A549 (cell line): Measurements from ENCODE around the gene SLC22A16. TPM values are rescaled to one million over a fixed set of nuclear protein-coding genes. Genes with fewer than 3 reads are reported as not detected.
"Not testable (repeated sequence)": the region's sequence is repeated elsewhere in the genome, so short reads cannot be mapped to it uniquely, and the experiment has no call there.

ENCODE experiments used
- ATAC-seq, 2 experiments: fragments of 200-7000 bp in 1 of 2; fragments of >200 bp in 1 of 2; cut with Nextera tagmentation in 1 of 2; cut with Tn5 transposase in 1 of 2; 3 replicates each; pipeline versions ENCODE4 v1.8.0 to v1.9.1; 2018 to 2020; ENCODE audit warnings: mild to moderate bottlenecking in 1 of 2, moderate library complexity in 1 of 2
- CTCF ChIA-PET: fragments of 300-600 bp; sonication (Branson Sonifier 250); formaldehyde crosslinking; extraction: SDS; loops from one replicate; lab custom pipeline; 2021; ENCODE audit warnings: antibody characterized with exemption, inconsistent platforms; lab: Yijun Ruan, JAX
- POLR2A ChIA-PET: fragments of 350-600 bp; formaldehyde crosslinking; extraction: SDS; loops from one replicate; lab custom pipeline; 2021; ENCODE audit warnings: antibody characterized with exemption, inconsistent platforms; lab: Yijun Ruan, JAX
- DNase-seq, 2 experiments: peaks; one replicate each; pipeline versions ENCODE4 v3.0.0 to v3.0.0-alpha.2; 2011 to 2016; ENCODE audit warnings: low read depth in 1 of 2, low spot score in 1 of 2
- FAIRE-seq: peaks from 2 replicates; lab custom pipeline; 2011; peaks lifted over from hg19 to GRCh38; lab: Jason Lieb, UNC
- H3K27ac ChIP-seq, 2 experiments: fragments of >200 bp; sonication (Bioruptor Twin); formaldehyde crosslinking; 3 replicates each; pipeline ENCODE4 v1.5.1; 2016 to 2017
- H3K4me1 ChIP-seq: fragments of >200 bp; sonication (Bioruptor Twin); formaldehyde crosslinking; 3 replicates; pipeline ENCODE4 v1.6.1; 2016
- H3K4me2 ChIP-seq: fragments of >200 bp; sonication (Bioruptor Twin); formaldehyde crosslinking; 3 replicates; pipeline ENCODE4 v1.6.1; 2016
- H3K4me3 ChIP-seq: fragments of >200 bp; sonication (Bioruptor Twin); formaldehyde crosslinking; 3 replicates; pipeline ENCODE4 v1.5.1; 2016
- H3K9me3 ChIP-seq: fragments of >200 bp; sonication (Bioruptor Twin); formaldehyde crosslinking; 3 replicates; pipeline ENCODE4 v1.6.1; 2016
- ATOH8 ChIP-seq: fragments of 250-450 bp; sonication (Bioruptor Pico); IDR thresholded peaks from 2 replicates; pipeline ENCODE4 v1.5.0; 2020; ENCODE audit warnings: low read depth, mild to moderate bottlenecking, moderate library complexity
- CEBPB ChIP-seq, 2 experiments: fragments of >200 bp in 1 of 2; sonication (Bioruptor Twin) in 1 of 2; formaldehyde crosslinking in 1 of 2; IDR thresholded peaks; 2 replicates each; pipeline ENCODE4 v1.6.1; 2012 to 2016
- ELK1 ChIP-seq: fragments of 150-350 bp; IDR thresholded peaks from 2 replicates; pipeline ENCODE4 v1.6.1; 2014; ENCODE audit warnings: low read depth, mild to moderate bottlenecking, low read length
- HMGXB4 ChIP-seq: fragments of 250-450 bp; sonication (Bioruptor Pico); IDR thresholded peaks from 2 replicates; pipeline ENCODE4 v1.5.0; 2021; ENCODE audit warnings: mild to moderate bottlenecking, moderate library complexity, borderline replicate concordance
- HOXA7 ChIP-seq: fragments of 250-450 bp; sonication (Bioruptor Pico); IDR thresholded peaks from 2 replicates; pipeline ENCODE4 v1.5.0; 2020; ENCODE audit warnings: mild to moderate bottlenecking, moderate library complexity
- HOXB13 ChIP-seq: fragments of 250-450 bp; sonication (Bioruptor Pico); IDR thresholded peaks from 2 replicates; pipeline ENCODE4 v1.5.0; 2020; ENCODE audit warnings: low read depth, mild to moderate bottlenecking, moderate library complexity
- JUN ChIP-seq, 2 experiments: fragments of >200 bp; sonication (Bioruptor Twin); formaldehyde crosslinking; IDR thresholded peaks; 2 replicates in 1 of 2; 3 replicates in 1 of 2; pipeline ENCODE4 v1.6.1; 2016 to 2017
- NPAS2 ChIP-seq: fragments of 250-450 bp; sonication (Bioruptor Pico); IDR thresholded peaks from 2 replicates; pipeline ENCODE4 v1.8.0; 2022; ENCODE audit warnings: mild to moderate bottlenecking, moderate library complexity, borderline replicate concordance
- NR3C1 ChIP-seq: fragments of >200 bp; sonication (Bioruptor Twin); formaldehyde crosslinking; IDR thresholded peaks from 3 replicates; pipeline ENCODE4 v1.6.1; 2017
- SMC3 ChIP-seq: fragments of >200 bp; sonication (Bioruptor Twin); formaldehyde crosslinking; IDR thresholded peaks from 3 replicates; pipeline ENCODE4 v1.6.1; 2018; ENCODE audit warnings: inconsistent platforms
- TP53 ChIP-seq: fragments of 250-450 bp; sonication (Bioruptor Pico); IDR thresholded peaks from 2 replicates; pipeline ENCODE4 v1.5.0; 2021; ENCODE audit warnings: mild to moderate bottlenecking, moderate library complexity
- ZFP36 ChIP-seq: fragments of 450-650 bp; IDR thresholded peaks from 2 replicates; pipeline ENCODE4 v1.6.1; 2014; ENCODE audit warnings: borderline replicate concordance; ENCODE audit not compliant: partially characterized antibody
- ZNF302 ChIP-seq: fragments of 250-450 bp; sonication (Bioruptor Pico); IDR thresholded peaks from 2 replicates; pipeline ENCODE4 v1.9.0; 2021; ENCODE audit warnings: inconsistent platforms, mild to moderate bottlenecking, moderate library complexity
- WGBS: methylation state at CpG from one replicate; pipeline ENCODE4 v1.1.6; 2017; ENCODE audit errors: missing lambda C conversion rate; 5-methylcytosine and 5-hydroxymethylcytosine counted together
- polyA plus RNA-seq, 4 experiments: library from polyadenylated mRNA; depleted of rRNA in 3 of 4; stranded (reverse); fragments of >200 nt; fragmentation: RNase III in 1 of 4; extraction: RNeasy Plus Mini Kit Qiagen cat#74134 plus additional on column Dnase treatment in 1 of 4; gene quantifications; 2 replicates in 3 of 4; 3 replicates in 1 of 4; pipeline ENCODE4 v1.2.3, GENCODE V29; 2011 to 2017
- TF ChIP-seq, protein P1 (sequence below): IDR thresholded peaks from 2 replicates; pipeline ENCODE4 v1.6.1; 2012
- TF ChIP-seq, protein P2 (sequence below): IDR thresholded peaks from 2 replicates; pipeline ENCODE4 v1.6.1; 2012
- TF ChIP-seq, protein P3 (sequence below): fragments of >200 bp; sonication (Bioruptor Twin); formaldehyde crosslinking; IDR thresholded peaks from 3 replicates; pipeline ENCODE4 v1.5.1; 2016

The SLC22A16 gene
- polyA plus RNA-seq, 2 of the 4 experiments (the other 2 are of a cell fraction) = not detected

DNA sequence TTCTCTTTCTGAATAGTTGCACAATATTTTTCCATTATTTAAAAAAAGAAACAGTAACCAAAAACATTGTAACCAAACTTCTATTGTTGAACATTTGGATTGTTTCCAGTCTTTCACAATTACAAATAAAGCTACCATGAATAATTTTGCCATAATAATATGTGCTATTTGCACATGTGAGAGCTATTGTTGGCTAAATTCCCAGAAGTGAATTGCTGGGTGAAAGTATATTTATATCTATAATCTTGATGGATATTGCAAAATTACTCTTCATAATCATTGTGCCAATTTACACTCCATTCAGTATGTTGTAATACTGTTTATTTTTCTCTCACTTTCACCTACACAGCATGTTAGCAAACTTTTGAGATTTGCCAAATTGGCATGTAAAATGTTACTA is 36.6 kb upstream of the SLC22A16 start:
- FAIRE-seq = no peak
- CTCF ChIA-PET = no interaction called here
- peaks cover 39% of the 10 kb centered on the region for H3K4me1 ChIP-seq

GRCh38 chr6:110512549-110512948 is 36.1 kb upstream of the SLC22A16 start:
- H3K27ac ChIP-seq, H3K4me3 ChIP-seq, POLR2A ChIA-PET, ATAC-seq, H3K9me3 ChIP-seq, DNase-seq, FAIRE-seq, H3K4me2 ChIP-seq, CTCF ChIA-PET: not testable (repeated sequence)
- peaks cover 34% of the 10 kb centered on the region for H3K4me1 ChIP-seq

More for the DNA sequence above, 36.6 kb upstream of the SLC22A16 start:
- no peak for TF ChIP-seq TP53 (CRISPR knock-in tag)
- TF ChIP-seq HOXB13 (CRISPR knock-in tag) = no peak
- no peak for TF ChIP-seq SMC3
- no peak for TF ChIP-seq NR3C1
- TF ChIP-seq NPAS2 (CRISPR knock-in tag) = no peak
- TF ChIP-seq, protein P1, sequence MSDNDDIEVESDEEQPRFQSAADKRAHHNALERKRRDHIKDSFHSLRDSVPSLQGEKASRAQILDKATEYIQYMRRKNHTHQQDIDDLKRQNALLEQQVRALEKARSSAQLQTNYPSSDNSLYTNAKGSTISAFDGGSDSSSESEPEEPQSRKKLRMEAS = no peak
- no peak for TF ChIP-seq ELK1
- no peak for TF ChIP-seq HOXA7 (CRISPR knock-in tag)
- TF ChIP-seq, protein P2, sequence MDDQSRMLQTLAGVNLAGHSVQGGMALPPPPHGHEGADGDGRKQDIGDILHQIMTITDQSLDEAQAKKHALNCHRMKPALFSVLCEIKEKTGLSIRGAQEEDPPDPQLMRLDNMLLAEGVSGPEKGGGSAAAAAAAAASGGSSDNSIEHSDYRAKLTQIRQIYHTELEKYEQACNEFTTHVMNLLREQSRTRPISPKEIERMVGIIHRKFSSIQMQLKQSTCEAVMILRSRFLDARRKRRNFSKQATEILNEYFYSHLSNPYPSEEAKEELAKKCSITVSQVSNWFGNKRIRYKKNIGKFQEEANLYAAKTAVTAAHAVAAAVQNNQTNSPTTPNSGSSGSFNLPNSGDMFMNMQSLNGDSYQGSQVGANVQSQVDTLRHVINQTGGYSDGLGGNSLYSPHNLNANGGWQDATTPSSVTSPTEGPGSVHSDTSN = no peak
- no peak for TF ChIP-seq ATOH8 (CRISPR knock-in tag)
- H3K27ac ChIP-seq = no peak overlapping the region
- no peak for ATAC-seq
- H3K4me2 ChIP-seq = no peak overlapping the region
- POLR2A ChIA-PET = no interaction called here
- H3K4me3 ChIP-seq = no peak overlapping the region
- H3K9me3 ChIP-seq = no peaks in the 10 kb centered on the region
- no peak for DNase-seq

DNA sequence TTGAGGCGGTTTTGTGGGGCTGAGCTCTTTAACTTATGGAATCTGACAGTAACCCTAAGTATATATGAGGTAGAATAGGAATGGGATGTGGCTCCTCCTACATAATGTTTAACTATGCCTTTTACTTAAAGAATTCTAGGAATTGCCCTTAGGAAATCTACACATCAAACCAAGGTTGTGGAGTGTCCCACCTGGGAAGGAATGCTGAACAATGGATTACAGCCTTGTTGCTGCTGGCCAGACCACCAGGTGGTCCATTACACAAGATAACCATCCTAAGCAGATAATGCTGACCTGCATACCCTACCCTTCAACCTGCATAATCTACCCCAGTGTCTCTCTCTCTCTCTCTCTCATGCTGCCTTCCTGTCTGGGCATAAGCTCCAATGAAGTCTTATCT is 35.0 kb upstream of the SLC22A16 start:
- ATAC-seq = no peak
- FAIRE-seq = no peak
- WGBS = 86% methylated on average over 1 of the region's 1 CpG
- Histone ChIP-seq H3K4me3 (no peak overlapping the region), H3K9me3 (no peaks in the 10 kb centered on the region), H3K4me1 (peaks cover 24% of the 10 kb centered on the region), H3K27ac (no peak overlapping the region), H3K4me2 (no peak overlapping the region)
- CTCF ChIA-PET = interaction anchor here (1.0 kb wide), 1 partner anchor 8 kb away, joined by 3 read pairs; no protein-coding TSS in a partner anchor
- TF ChIP-seq, protein P3, sequence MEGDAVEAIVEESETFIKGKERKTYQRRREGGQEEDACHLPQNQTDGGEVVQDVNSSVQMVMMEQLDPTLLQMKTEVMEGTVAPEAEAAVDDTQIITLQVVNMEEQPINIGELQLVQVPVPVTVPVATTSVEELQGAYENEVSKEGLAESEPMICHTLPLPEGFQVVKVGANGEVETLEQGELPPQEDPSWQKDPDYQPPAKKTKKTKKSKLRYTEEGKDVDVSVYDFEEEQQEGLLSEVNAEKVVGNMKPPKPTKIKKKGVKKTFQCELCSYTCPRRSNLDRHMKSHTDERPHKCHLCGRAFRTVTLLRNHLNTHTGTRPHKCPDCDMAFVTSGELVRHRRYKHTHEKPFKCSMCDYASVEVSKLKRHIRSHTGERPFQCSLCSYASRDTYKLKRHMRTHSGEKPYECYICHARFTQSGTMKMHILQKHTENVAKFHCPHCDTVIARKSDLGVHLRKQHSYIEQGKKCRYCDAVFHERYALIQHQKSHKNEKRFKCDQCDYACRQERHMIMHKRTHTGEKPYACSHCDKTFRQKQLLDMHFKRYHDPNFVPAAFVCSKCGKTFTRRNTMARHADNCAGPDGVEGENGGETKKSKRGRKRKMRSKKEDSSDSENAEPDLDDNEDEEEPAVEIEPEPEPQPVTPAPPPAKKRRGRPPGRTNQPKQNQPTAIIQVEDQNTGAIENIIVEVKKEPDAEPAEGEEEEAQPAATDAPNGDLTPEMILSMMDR = no peak
- TF ChIP-seq ZNF302 (CRISPR knock-in tag) (no peak), SMC3 (no peak), CEBPB (IDR thresholded peaks at IDR 0.05) (no peak), HMGXB4 (CRISPR knock-in tag) (no peak), JUN (IDR thresholded peaks at IDR 0.05) (no peak), ZFP36 (no peak)
- DNase-seq = no peak
- POLR2A ChIA-PET = no interaction called here
